GM19025 (cell line): ENCODE data around the gene C6orf62.
"Not testable (repeated sequence)": the region's sequence is repeated elsewhere in the genome, so short reads cannot be mapped to it uniquely, and the experiment has no call there.

ENCODE experiments used
- ATAC-seq: cut with Tn5 transposase; IDR thresholded peaks from one replicate; pipeline ENCODE4 v1.9.1; 2021; ENCODE audit warnings: mild to moderate bottlenecking, low read depth, moderate library complexity; ENCODE audit not compliant: unreplicated experiment

C6orf62 gene

DNA sequence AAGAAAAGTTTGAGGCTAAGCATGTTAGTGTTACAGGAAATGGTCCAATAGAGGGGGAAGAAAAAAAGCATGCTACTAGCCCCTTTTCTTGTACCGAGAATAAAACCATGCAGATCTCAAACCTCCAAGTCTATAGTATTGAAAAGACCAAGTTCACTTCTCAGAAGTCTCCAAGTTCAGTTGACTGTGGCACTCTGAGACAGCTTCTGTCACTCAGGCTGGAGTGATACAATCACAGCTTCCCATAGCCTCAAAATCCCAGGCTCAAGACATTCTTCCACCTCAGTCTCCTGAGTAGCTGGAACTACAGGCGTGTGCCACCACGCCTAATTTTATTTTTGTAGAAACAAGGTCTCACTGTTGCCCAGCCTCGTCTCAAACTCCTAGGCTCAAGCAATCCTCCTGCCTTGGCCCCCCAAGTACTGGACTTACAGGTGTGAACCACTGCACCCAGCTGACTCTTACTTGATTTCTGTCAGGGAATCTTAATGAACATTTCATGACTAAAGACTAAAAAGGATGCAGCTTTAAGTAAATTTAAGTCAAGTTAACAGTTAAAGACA, 16.2 kb downstream of the C6orf62 start:
- no peak for ATAC-seq

GRCh38 chr6:24699521-24700359, 19.2 kb downstream of the C6orf62 start:
- no peak for ATAC-seq

- no peak for ATAC-seq
Measured at GRCh38 chr6:24696097-24696496, 22.9 kb downstream of the C6orf62 start.

DNA sequence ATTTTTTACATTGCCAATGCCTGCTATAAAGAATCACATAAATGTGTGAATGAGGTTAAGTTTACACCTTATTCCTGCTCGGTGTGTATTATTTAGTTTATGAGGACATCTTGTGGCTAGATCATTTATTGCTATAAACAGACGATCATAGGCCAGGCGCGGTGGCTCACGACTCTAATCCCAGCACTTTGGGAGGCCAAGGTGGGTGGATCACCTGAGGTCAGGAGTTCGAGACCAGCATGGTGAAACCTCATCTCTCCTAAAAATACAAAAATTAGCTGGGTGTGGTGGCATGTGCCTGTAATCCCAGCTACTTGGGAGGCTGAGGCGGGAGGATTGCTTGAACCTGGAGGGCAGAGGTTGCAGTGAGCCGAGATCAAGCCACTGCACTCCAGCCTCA, 23.3 kb downstream of the C6orf62 start:
- ATAC-seq = not testable (repeated sequence)

DNA sequence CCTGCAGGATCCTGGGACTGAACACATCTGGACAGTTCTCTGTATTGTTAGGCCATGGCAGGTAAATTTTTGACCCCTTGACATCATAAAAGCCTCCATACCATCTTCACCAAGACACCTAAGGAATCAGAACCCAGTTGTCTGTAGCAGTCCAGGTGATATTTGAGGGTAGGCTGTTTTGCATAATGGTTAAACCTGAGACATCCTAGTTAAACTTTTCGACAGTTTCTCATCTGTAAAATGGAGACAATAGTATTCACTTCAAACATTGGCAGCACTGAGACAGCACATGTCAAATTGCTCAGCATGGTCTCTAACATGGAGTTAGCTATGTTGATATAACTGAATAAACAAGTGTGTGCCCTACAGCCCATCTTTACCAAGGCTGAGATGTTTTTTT, 24.8 kb downstream of the C6orf62 start:
- no peak for ATAC-seq

DNA sequence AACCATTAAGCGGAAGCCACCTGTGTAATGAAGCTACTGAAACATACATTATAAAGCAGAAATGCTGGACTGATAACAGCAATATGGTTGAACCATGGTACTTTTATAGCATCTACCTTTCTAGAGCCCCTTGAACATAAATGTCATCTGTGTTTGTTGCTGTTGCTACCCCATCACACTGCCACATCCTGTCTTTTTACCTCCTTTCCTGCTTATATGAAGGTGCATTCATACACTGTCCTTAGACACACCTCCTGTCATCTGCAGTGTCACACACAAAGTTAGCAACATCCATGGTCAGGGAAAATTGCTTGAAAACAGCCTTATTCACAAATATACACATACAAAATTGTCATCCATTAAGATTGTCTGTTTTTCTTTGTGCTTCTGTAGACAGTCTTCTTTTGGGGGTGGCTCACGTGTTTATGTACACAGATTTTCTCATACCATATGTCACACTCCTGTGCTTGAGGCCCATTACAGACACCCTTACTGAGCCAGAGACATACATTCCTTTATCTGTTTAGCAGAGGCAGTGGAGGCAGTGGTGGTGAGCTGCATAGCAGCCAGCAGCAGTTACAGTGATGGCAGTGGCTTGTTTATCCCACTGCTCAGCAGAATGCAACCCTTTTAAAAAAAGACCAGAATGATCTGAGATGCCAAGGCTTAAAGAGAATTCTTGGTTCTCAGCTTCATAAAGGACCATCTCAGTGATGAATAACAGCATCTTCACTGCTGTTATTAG, 25.9 kb downstream of the C6orf62 start:
- ATAC-seq = no peak

DNA sequence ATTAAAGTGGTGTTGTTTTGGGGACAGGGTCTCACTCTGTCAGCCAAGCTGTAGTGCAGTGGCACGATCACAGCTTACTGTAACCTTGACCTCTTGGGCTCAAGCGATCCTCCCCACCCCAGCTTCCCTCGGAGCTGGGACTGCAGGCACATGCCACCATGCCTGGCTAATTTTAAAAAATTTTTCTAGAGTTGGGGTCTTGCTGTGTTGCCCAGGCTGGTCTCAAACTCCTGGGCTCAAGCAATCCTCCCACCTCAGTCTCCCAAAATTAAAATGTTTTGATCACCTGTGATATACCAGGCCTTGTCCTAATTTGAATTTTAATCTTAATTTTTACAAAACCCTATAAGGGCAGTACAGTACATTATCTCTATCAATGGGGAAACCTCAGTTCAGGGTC, 26.5 kb downstream of the C6orf62 start:
- ATAC-seq = no peak

DNA sequence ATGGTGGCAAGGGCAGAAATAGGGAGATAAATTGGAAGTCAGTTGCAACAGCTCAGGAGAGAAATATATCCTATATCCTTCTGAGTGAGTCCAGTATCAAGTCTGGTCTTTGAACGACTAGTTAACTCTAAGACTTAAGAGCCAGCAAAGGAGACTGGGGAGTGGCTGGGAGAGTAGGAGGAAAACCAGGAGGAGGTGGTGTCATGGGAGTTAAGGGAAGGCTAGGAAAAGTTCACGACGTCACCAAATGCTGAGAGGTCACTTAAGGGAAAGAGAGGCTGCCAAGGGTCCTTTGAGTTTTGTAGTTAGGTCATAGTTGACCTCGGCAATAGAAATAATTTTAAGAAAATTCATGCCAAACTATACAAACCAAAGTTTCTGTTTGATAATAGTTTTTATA, 27.0 kb downstream of the C6orf62 start:
- no peak for ATAC-seq

DNA sequence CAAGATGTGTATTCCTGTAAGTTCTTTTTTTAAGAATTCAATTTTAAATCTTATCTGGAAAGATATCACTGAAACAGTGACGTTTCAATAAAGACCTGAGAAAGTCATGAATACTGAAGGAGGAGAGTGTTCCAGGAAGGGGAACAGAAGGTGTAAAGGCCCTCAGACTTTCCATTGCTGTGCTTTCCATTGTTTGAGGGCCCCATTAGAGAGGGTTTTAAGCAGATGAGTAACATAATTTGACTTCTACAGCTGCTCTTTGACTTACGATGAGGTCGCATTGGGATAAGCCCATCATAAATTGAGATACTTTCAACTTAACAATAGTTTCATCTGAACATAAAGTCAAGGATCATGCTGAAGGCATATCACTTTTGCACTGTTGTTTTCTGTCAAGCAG, 27.4 kb downstream of the C6orf62 start:
- ATAC-seq = no peak

DNA sequence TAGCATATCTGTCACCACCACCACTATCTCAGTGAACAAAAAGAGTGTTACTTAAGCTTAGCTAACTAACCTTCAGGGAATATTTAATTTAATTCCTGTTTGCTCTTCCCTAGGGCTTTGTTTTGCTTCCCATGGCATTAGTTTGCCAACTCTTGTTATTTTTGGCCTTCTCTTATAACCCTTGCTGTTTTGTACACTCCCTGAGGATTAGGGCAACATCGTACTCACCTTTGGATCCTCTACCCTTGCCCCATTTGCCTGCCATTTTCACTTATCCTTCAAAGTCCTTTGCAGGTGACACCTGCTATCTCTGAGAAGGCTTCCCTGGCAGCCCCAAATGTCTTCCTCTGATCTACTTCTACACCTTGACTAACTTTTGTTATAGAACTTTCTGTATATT, 28.4 kb downstream of the C6orf62 start:
- no peak for ATAC-seq

DNA sequence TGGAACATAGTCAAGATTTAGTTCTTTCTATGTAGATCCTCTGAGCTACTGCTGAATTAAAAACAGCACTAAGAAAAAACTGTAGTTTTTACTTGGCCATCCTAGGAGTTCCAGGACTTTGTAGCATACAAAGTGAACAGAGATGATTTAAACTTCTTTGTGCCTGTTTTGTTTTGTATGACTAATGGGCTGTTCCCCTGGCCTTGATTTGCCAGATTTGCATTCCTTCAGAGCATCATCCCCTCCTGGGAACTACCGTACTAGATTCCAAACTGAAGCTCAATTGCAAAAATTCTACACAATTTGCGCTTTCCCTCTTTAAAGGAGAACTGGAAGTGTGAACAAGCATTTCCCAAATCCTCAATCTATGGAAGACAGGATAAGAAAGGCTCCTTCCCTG, 29.0 kb downstream of the C6orf62 start:
- no peak for ATAC-seq

DNA sequence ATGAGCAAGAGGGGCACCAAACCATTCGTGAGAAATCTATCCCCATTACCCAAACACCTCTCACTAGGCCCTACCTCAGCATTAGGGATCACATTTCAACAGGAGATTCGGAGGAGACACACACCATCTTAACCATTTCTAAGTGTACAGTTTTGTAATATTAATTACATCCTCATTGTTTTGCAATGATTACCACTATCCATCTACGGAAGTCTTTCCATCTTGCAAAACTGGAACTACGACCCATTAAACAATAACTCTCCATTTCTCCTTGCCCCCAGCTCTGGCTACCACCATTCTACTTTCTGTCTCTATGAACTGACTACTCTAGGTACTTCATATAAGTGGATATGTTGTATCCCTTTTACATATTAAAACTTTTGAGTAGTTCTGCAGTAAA, 32.0 kb downstream of the C6orf62 start:
- no peak for ATAC-seq

- ATAC-seq = no peak
Measured at GRCh38 chr6:24686408-24686807, 32.5 kb downstream of the C6orf62 start.

- no peak for ATAC-seq
Measured at GRCh38 chr6:24683297-24684296, 35.4 kb downstream of the C6orf62 start.

DNA sequence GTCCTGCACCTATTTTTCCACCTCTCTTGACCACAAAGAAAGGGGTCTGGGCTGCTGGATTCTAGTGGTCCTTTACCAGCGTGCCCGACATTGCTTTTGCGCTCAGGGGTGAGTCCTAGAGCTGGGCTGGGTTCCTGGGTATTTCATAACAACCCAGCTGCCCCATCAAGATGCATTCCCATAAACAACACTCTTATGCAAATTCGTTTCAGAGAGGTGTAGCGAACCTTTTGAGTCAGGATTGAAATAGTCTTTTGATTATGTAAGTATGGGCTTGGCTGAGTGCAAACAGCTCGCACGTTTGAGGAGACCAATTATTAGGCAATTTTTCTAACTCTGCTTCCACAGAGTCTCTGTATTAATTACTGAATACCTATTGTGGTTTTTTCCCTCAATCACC, 38.4 kb downstream of the C6orf62 start:
- no peak for ATAC-seq

- ATAC-seq = not testable (repeated sequence)
Measured at GRCh38 chr6:24678792-24679352, 40.1 kb downstream of the C6orf62 start.

DNA sequence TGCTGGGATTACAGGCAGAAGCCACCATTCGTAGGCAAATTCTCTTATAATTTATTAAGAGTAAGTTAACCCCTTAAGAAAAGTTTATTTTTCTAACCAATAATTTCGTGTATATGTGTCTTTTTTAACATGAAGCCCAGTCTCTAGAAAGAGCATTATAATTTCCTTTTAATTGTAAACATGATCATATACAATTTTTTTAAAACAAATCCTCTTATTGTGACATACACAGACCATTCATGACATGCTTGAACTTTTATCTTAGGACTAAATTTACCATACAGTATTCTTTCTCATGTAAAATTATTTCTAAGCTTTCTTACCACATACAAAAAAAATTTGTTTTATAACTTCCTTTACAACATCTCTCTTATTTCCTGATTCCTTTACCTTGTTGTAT, 45.3 kb downstream of the C6orf62 start:
- ATAC-seq = no peak

GRCh38 chr6:24672620-24673182, 46.3 kb downstream of the C6orf62 start:
- ATAC-seq = no peak

- not testable (repeated sequence) for ATAC-seq
Measured at GRCh38 chr6:24671077-24671476, 47.9 kb downstream of the C6orf62 start.

- ATAC-seq = not testable (repeated sequence)
Measured at GRCh38 chr6:24670492-24670891, 48.5 kb downstream of the C6orf62 start.
